Activated CD8-positive, alpha-beta T cell treated with anti-CD3 and anti-CD28 coated beads, Interleukin-2, amount 10 ng/mL, durations not matched to agents 7 days and 5 days (primary cell): ENCODE measurements around the gene EFNA4. TPM values are rescaled to one million over a fixed set of nuclear protein-coding genes. Genes with fewer than 3 reads are reported as not detected.

ENCODE experiments used
- ATAC-seq: fragments of 150-1000 bp; cut with Tn5 transposase; one replicate; pipeline ENCODE4 v1.10.0; 2021; ENCODE audit warnings: moderate library complexity
- CTCF ChIA-PET: fragments of 350-600 bp; sonication (Branson Sonifier 250); formaldehyde crosslinking; loops from one replicate; lab custom pipeline; 2021; ENCODE audit warnings: antibody characterized with exemption; lab: Charles Lee
- POLR2A ChIA-PET: fragments of 350-600 bp; sonication (Branson Sonifier 250); formaldehyde crosslinking; loops from one replicate; lab custom pipeline; 2021; ENCODE audit warnings: antibody characterized with exemption; lab: Charles Lee
- DNase-seq: peaks from one replicate; pipeline ENCODE4 v3.0.0-alpha.2; 2020
- H3K27ac Mint-ChIP-seq: one replicate; pipeline ENCODE4 v1.8.0; 2021; ENCODE audit warnings: mild to moderate bottlenecking, mixed read lengths
- H3K27me3 Mint-ChIP-seq: one replicate; pipeline ENCODE4 v1.8.0; 2021; ENCODE audit warnings: low read depth, mixed read lengths
- H3K36me3 Mint-ChIP-seq: one replicate; pipeline ENCODE4 v1.8.0; 2021; ENCODE audit warnings: low read depth, mixed read lengths
- H3K4me1 Mint-ChIP-seq: one replicate; pipeline ENCODE4 v1.8.0; 2021; ENCODE audit warnings: low read depth, mixed read lengths
- H3K4me3 Mint-ChIP-seq: one replicate; pipeline ENCODE4 v1.8.0; 2021; ENCODE audit warnings: mild to moderate bottlenecking, mixed read lengths
- H3K9me3 Mint-ChIP-seq: one replicate; pipeline ENCODE4 v1.8.0; 2022; ENCODE audit warnings: mixed read lengths; ENCODE audit not compliant: insufficient read depth
- total RNA-seq, 2 experiments: library from RNA; stranded (reverse); gene quantifications; one replicate each; pipeline ENCODE4 v1.2.3, GENCODE V29; 2021

Gene EFNA4
- total RNA-seq, 2 experiments from 2014 or later: 7.8 to 9.7 TPM

- ChIA-PET CTCF (interaction anchor here (0.9 to 3.7 kb wide), 5 partner anchors 10 to 52 kb away, joined by 3 to 13 read pairs (median 6); partner anchors contain the start of gene ADAM15), POLR2A (no interaction called here)
- no peak for ATAC-seq
- no peaks in the 10 kb centered on the region for H3K36me3 Mint-ChIP-seq
- peaks cover 24% of the 10 kb centered on the region for H3K27me3 Mint-ChIP-seq
- H3K4me1 Mint-ChIP-seq: peaks cover 10% of the 10 kb centered on the region
- no peak for DNase-seq
- no peaks in the 10 kb centered on the region for H3K9me3 Mint-ChIP-seq
- H3K4me3 Mint-ChIP-seq: no peak overlapping the region
- H3K27ac Mint-ChIP-seq: no peak overlapping the region
These were observed 29.0 kb upstream of the EFNA4 start for GRCh38 chr1:155034318-155035208.

DNA sequence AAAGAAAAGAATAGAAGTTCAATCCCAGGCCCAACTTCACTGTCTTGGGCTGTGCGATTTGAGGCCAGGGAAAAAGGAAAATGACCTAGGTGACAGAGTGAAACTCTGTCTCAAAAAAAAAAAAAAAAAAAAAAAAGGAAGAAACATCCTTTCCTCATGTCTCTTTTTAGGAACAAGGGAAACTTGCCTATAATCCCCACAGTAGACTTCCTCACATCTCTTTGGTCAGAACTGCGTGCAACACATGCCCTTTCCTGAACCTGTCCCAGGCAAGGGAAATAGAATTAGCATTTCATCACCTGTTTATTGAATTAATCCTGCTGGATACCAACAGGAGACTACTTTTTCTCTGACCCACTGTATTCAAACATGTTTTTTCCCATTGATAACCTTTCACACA is 27.6 kb upstream of the EFNA4 start:
- no peak for ATAC-seq
- H3K4me3 Mint-ChIP-seq: no peak overlapping the region
- no peaks in the 10 kb centered on the region for H3K36me3 Mint-ChIP-seq
- no peaks in the 10 kb centered on the region for H3K9me3 Mint-ChIP-seq
- H3K27me3 Mint-ChIP-seq: peaks cover 27% of the 10 kb centered on the region
- POLR2A ChIA-PET: no interaction called here
- CTCF ChIA-PET: interaction anchor here (0.9 to 3.7 kb wide), 4 partner anchors 8 to 50 kb away, joined by 3 to 13 read pairs (median 6); partner anchors contain the start of gene ADAM15
- peaks cover 10% of the 10 kb centered on the region for H3K4me1 Mint-ChIP-seq
- no peak overlapping the region for H3K27ac Mint-ChIP-seq
- no peak for DNase-seq

- Mint-ChIP-seq H3K27ac (no peak overlapping the region), H3K27me3 (peaks cover 27% of the 10 kb centered on the region), H3K9me3 (no peaks in the 10 kb centered on the region), H3K4me1 (peaks cover 10% of the 10 kb centered on the region), H3K4me3 (no peak overlapping the region), H3K36me3 (no peaks in the 10 kb centered on the region)
- no peak for ATAC-seq
- ChIA-PET POLR2A (no interaction called here), CTCF (interaction anchor here (1.3 to 12.9 kb wide), 4 partner anchors 18 to 48 kb away, joined by 3 to 205 read pairs (median 4); partner anchors contain the start of genes ADAM15 and EFNA4)
- no peak for DNase-seq
These were observed 26.5 kb upstream of the EFNA4 start for GRCh38 chr1:155037043-155037442.

DNA sequence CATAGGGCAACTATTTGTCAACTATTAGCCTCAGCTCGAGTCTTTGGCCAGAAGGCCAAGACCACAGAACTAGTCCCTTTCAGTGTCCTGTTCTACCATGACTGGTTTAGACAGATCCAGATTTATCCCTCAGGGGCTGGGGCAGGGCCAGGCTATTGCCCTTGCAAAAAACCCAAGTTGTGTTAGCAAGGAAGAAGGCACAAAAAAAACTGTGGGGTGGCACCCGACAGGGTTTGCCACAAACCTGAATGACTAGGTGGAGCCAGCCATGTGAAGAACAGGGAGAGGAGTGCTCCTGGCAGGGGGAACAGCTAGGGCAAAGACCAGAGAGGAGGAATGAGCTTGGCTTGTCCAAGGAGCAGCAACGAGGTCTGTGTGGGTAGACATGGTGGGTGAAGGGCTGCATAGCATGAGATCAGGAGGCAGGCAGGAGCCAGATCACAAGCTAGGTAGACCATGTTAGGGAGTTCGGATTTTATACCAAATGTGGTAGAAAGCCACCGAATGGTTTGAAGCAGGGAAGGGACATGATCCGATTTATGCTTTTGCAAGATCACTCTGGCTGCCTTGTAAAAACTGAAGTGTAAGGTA is 25.6 kb upstream of the EFNA4 start:
- Mint-ChIP-seq H3K9me3 (no peaks in the 10 kb centered on the region), H3K4me1 (peaks cover 10% of the 10 kb centered on the region), H3K27ac (no peak overlapping the region), H3K36me3 (no peaks in the 10 kb centered on the region), H3K27me3 (peaks cover 27% of the 10 kb centered on the region), H3K4me3 (no peak overlapping the region)
- CTCF ChIA-PET: interaction anchor here (1.0 to 12.9 kb wide), 5 partner anchors 19 to 47 kb away, joined by 3 to 205 read pairs (median 3); partner anchors contain the start of genes ADAM15 and EFNA4
- ATAC-seq: no peak
- no peak for DNase-seq
- POLR2A ChIA-PET: no interaction called here

- H3K9me3 Mint-ChIP-seq: no peaks in the 10 kb centered on the region
- no peak overlapping the region for H3K4me3 Mint-ChIP-seq
- ATAC-seq: no peak
- DNase-seq: no peak
- CTCF ChIA-PET: interaction anchor here (1.0 to 12.9 kb wide), 7 partner anchors 18 to 46 kb away, joined by 3 to 205 read pairs (median 4); partner anchors contain the start of genes ADAM15 and EFNA4
- H3K27me3 Mint-ChIP-seq: peaks cover 26% of the 10 kb centered on the region
- no peaks in the 10 kb centered on the region for H3K36me3 Mint-ChIP-seq
- H3K27ac Mint-ChIP-seq: no peak overlapping the region
- peaks cover 10% of the 10 kb centered on the region for H3K4me1 Mint-ChIP-seq
- POLR2A ChIA-PET: interaction anchor here (0.6 kb wide), 1 partner anchor 134 kb away, joined by 3 read pairs; no protein-coding TSS in a partner anchor
These were observed 24.8 kb upstream of the EFNA4 start for GRCh38 chr1:155038602-155039307.

GRCh38 chr1:155039308-155039669 is 24.3 kb upstream of the EFNA4 start:
- ChIA-PET POLR2A (interaction anchor here (0.6 kb wide), 1 partner anchor 135 kb away, joined by 3 read pairs; no protein-coding TSS in a partner anchor), CTCF (interaction anchor here (1.0 to 12.9 kb wide), 4 partner anchors 18 to 46 kb away, joined by 3 to 205 read pairs (median 4); partner anchors contain the start of genes ADAM15 and EFNA4)
- Mint-ChIP-seq H3K36me3 (no peaks in the 10 kb centered on the region), H3K27ac (no peak overlapping the region), H3K27me3 (peaks cover 21% of the 10 kb centered on the region), H3K4me1 (peaks cover 10% of the 10 kb centered on the region), H3K9me3 (no peaks in the 10 kb centered on the region), H3K4me3 (no peak overlapping the region)
- no peak for ATAC-seq
- no peak for DNase-seq

- POLR2A ChIA-PET: no interaction called here
These were observed 23.0 kb upstream of the EFNA4 start for GRCh38 chr1:155040358-155041093.

GRCh38 chr1:155042789-155043188 is 20.8 kb upstream of the EFNA4 start:
- CTCF ChIA-PET: interaction anchor here (1.7 to 12.9 kb wide), 5 partner anchors 9 to 48 kb away, joined by 4 to 205 read pairs (median 14); partner anchors contain the start of genes ADAM15, DCST1, DCST2 and EFNA4
- POLR2A ChIA-PET: no interaction called here
- no peaks in the 10 kb centered on the region for H3K36me3 Mint-ChIP-seq
- ATAC-seq (no peak), DNase-seq (no peak)
- H3K27me3 Mint-ChIP-seq: peaks cover 15% of the 10 kb centered on the region
- H3K9me3 Mint-ChIP-seq: no peaks in the 10 kb centered on the region
- no peak overlapping the region for H3K27ac Mint-ChIP-seq
- no peak overlapping the region for H3K4me3 Mint-ChIP-seq
- H3K4me1 Mint-ChIP-seq: peaks cover 23% of the 10 kb centered on the region

More at GRCh38 chr1:155040358-155041093, 23.0 kb upstream of the EFNA4 start:
- H3K9me3 Mint-ChIP-seq: no peaks in the 10 kb centered on the region
- no peak overlapping the region for H3K27ac Mint-ChIP-seq
- peaks cover 21% of the 10 kb centered on the region for H3K4me1 Mint-ChIP-seq
- H3K27me3 Mint-ChIP-seq: peaks cover 20% of the 10 kb centered on the region
- DNase-seq (no peak), ATAC-seq (no peak)
- no peak overlapping the region for H3K4me3 Mint-ChIP-seq
- no peaks in the 10 kb centered on the region for H3K36me3 Mint-ChIP-seq
- CTCF ChIA-PET: interaction anchor here (2.8 to 12.9 kb wide), 3 partner anchors 16 to 44 kb away, joined by 11 to 205 read pairs (median 48); partner anchors contain the start of genes ADAM15 and EFNA4

DNA sequence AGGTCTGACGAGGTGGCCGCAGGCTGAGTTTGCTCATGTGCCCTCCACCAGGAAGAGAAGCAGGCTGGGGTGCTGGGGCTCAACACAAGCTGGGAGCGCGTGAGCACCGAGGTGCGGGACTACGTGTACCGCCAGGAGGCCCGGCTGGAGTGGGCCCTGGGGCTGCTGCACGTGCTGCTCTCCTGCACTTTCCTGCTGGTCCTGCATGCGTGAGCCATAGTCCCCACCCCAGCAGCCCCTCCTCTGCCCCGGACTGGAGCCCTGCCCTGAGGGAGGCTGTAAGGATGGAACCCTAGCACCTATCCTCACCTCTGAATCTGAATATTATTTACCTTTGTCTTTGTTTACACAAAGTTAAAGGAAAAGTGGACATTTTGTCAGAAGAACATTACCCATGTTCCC is 20.2 kb upstream of the EFNA4 start:
- ChIA-PET POLR2A (interaction anchor here (0.9 kb wide), 1 partner anchor 50 kb away, joined by 3 read pairs; the partner anchor contains the start of gene LENEP), CTCF (interaction anchor here (0.7 to 12.9 kb wide), 15 partner anchors 9 to 483 kb away, joined by 3 to 205 read pairs (median 7); partner anchors contain the start of genes ADAM15, DCST1, DCST2 and EFNA4)
- no peaks in the 10 kb centered on the region for H3K36me3 Mint-ChIP-seq
- peaks cover 10% of the 10 kb centered on the region for H3K27me3 Mint-ChIP-seq
- no peak overlapping the region for H3K4me3 Mint-ChIP-seq
- H3K27ac Mint-ChIP-seq: no peak overlapping the region
- no peaks in the 10 kb centered on the region for H3K9me3 Mint-ChIP-seq
- DNase-seq (no peak), ATAC-seq (no peak)
- peaks cover 23% of the 10 kb centered on the region for H3K4me1 Mint-ChIP-seq

GRCh38 chr1:155043793-155044192 is 19.7 kb upstream of the EFNA4 start:
- Mint-ChIP-seq H3K4me1 (peaks cover 19% of the 10 kb centered on the region), H3K27me3 (peaks cover 6% of the 10 kb centered on the region), H3K4me3 (no peak overlapping the region), H3K27ac (no peak overlapping the region), H3K9me3 (no peaks in the 10 kb centered on the region), H3K36me3 (no peaks in the 10 kb centered on the region)
- ChIA-PET CTCF (interaction anchor here (0.7 to 12.9 kb wide), 16 partner anchors 10 to 484 kb away, joined by 3 to 205 read pairs (median 6); partner anchors contain the start of genes ADAM15, DCST1, DCST2 and EFNA4), POLR2A (interaction anchor here (0.9 kb wide), 1 partner anchor 50 kb away, joined by 3 read pairs; the partner anchor contains the start of gene LENEP)
- ATAC-seq (no peak), DNase-seq (no peak)
